Panc1 (cell line): ENCODE data around the gene CCT5. TPM values are rescaled to one million over a fixed set of nuclear protein-coding genes. Genes with fewer than 3 reads are reported as not detected.

Experiments
- ATAC-seq: fragments of 200-7000 bp; cut with Tn5 transposase; 2 replicates; pipeline ENCODE4 v1.9.1; 2020; ENCODE audit warnings: mild to moderate bottlenecking, moderate library complexity
- BruUV-seq: library from RNA; stranded (reverse); fragments of 400-500 nt; replicated peaks from 2 replicates; lab custom pipeline; 2021; lab: Mats Ljungman, UMichigan
- CTCF ChIA-PET: fragments of 300-600 bp; sonication (Branson Sonifier 250); formaldehyde crosslinking; loops from one replicate; lab custom pipeline; 2022; ENCODE audit warnings: antibody characterized with exemption; lab: Charles Lee
- POLR2A ChIA-PET: fragments of 300-600 bp; sonication (Branson Sonifier 250); formaldehyde crosslinking; loops from one replicate; lab custom pipeline; 2022; ENCODE audit warnings: antibody characterized with exemption; lab: Charles Lee
- DNase-seq: peaks from one replicate; pipeline ENCODE4 v3.0.0-alpha.2; 2010; ENCODE audit warnings: low read depth, low spot score
- H3K27ac ChIP-seq: 2 replicates; pipeline ENCODE4 v1.5.1; 2011; ENCODE audit warnings: mild to moderate bottlenecking, low read length, inconsistent platforms
- H3K27me3 ChIP-seq: fragments of 200-500 bp; sonication (Bioruptor generic); 2 replicates; pipeline ENCODE4 v1.6.0; 2014; ENCODE audit warnings: low read length, inconsistent platforms; ENCODE audit not compliant: control insufficient read depth, insufficient read depth
- H3K36me3 ChIP-seq: fragments of 200-500 bp; sonication (Bioruptor generic); 2 replicates; pipeline ENCODE4 v1.5.1; 2014; ENCODE audit warnings: inconsistent platforms, mild to moderate bottlenecking, low read length, moderate library complexity; ENCODE audit not compliant: control insufficient read depth, insufficient read depth
- H3K4me1 ChIP-seq: 2 replicates; pipeline ENCODE4 v1.5.1; 2011; ENCODE audit warnings: inconsistent platforms, mild to moderate bottlenecking, low read length, moderate library complexity; ENCODE audit not compliant: control insufficient read depth, insufficient read depth
- H3K4me3 ChIP-seq, 2 experiments: 2 replicates each; pipeline ENCODE4 v1.5.1; 2011 to 2012; ENCODE audit warnings: low read depth in 2 of 2, low read length in 2 of 2, mild to moderate bottlenecking in 2 of 2, inconsistent platforms in 1 of 2, moderate library complexity in 1 of 2
- H3K9me3 ChIP-seq: fragments of 200-500 bp; sonication (Bioruptor generic); 2 replicates; pipeline ENCODE4 v1.5.1; 2014; ENCODE audit warnings: low read depth, mild to moderate bottlenecking, inconsistent platforms, low read length, moderate library complexity; ENCODE audit not compliant: control insufficient read depth, insufficient read depth
- POLR2AphosphoS5 ChIP-seq: IDR thresholded peaks from 2 replicates; pipeline ENCODE4 v1.6.1; 2012; ENCODE audit warnings: mild to moderate bottlenecking, low read depth, low read length, moderate library complexity
- SIN3A ChIP-seq: IDR thresholded peaks from 2 replicates; pipeline ENCODE4 v1.6.1; 2012; ENCODE audit warnings: low read depth, mild to moderate bottlenecking, low read length, moderate library complexity, borderline replicate concordance; ENCODE audit not compliant: insufficient read depth
- TCF7L2 ChIP-seq: IDR thresholded peaks from 2 replicates; pipeline ENCODE4 v1.6.1; 2011; ENCODE audit warnings: mild to moderate bottlenecking, low read depth, low read length, inconsistent platforms
- in situ Hi-C: cut with HindIII; loops from 2 replicates; pipeline ENCODE4 v1.10.0; 2016; ENCODE audit warnings: low sequenced_read_pairs, low pct_unique_long_range_greater_than_20kb
- intact Hi-C: fragments of 100-400 bp; cut with micrococcal nuclease; formaldehyde crosslinking; loops from one replicate; pipeline ENCODE4 v1.10.0; 2022; ENCODE audit not compliant: unreplicated experiment
- total RNA-seq: library from RNA; stranded (reverse); gene quantifications from one replicate; pipeline ENCODE4 v1.2.1, GENCODE V29; 2021; ENCODE audit not compliant: unreplicated experiment
- TF ChIP-seq, protein P1 (sequence below): fragments of 450-650 bp; IDR thresholded peaks from 2 replicates; pipeline ENCODE4 v1.5.1; 2017; ENCODE audit warnings: mild to moderate bottlenecking
- TF ChIP-seq, protein P2 (sequence below), 2 experiments: IDR thresholded peaks; 2 replicates each; pipeline ENCODE4 v1.6.1; 2011 to 2012; ENCODE audit warnings: low read depth in 2 of 2, control low read depth in 1 of 2, low read length in 1 of 2, mild to moderate bottlenecking in 1 of 2, moderate library complexity in 1 of 2; ENCODE audit not compliant: insufficient read depth in 1 of 2

CCT5 gene
- total RNA-seq, 1 experiment from 2014 or later, result 476 TPM

DNA sequence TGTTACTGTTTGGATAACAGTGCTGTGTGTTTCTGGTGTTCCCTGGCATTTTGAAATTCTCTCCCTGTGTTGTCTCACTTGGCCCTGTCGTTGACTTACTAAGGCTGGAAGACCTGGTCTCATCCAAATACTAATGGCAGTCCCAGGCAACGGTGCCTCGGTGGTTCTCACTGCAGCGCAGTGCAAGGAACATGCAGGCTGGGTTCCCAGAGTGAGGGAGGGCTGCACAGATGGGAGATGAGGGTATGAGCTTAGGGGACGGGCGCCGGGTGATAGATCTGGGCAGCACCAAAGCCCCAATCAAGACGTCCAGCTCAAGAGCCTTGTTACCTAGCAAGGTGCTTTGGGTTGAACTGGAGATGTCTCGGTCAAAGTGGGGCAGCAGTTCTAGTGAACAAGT, 11.0 kb downstream of the CCT5 start:
- in situ Hi-C loops, result no loop called here
- TF ChIP-seq TCF7L2, result no peak
- TF ChIP-seq, protein P1, sequence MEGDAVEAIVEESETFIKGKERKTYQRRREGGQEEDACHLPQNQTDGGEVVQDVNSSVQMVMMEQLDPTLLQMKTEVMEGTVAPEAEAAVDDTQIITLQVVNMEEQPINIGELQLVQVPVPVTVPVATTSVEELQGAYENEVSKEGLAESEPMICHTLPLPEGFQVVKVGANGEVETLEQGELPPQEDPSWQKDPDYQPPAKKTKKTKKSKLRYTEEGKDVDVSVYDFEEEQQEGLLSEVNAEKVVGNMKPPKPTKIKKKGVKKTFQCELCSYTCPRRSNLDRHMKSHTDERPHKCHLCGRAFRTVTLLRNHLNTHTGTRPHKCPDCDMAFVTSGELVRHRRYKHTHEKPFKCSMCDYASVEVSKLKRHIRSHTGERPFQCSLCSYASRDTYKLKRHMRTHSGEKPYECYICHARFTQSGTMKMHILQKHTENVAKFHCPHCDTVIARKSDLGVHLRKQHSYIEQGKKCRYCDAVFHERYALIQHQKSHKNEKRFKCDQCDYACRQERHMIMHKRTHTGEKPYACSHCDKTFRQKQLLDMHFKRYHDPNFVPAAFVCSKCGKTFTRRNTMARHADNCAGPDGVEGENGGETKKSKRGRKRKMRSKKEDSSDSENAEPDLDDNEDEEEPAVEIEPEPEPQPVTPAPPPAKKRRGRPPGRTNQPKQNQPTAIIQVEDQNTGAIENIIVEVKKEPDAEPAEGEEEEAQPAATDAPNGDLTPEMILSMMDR, result no peak
- TF ChIP-seq, protein P2, sequence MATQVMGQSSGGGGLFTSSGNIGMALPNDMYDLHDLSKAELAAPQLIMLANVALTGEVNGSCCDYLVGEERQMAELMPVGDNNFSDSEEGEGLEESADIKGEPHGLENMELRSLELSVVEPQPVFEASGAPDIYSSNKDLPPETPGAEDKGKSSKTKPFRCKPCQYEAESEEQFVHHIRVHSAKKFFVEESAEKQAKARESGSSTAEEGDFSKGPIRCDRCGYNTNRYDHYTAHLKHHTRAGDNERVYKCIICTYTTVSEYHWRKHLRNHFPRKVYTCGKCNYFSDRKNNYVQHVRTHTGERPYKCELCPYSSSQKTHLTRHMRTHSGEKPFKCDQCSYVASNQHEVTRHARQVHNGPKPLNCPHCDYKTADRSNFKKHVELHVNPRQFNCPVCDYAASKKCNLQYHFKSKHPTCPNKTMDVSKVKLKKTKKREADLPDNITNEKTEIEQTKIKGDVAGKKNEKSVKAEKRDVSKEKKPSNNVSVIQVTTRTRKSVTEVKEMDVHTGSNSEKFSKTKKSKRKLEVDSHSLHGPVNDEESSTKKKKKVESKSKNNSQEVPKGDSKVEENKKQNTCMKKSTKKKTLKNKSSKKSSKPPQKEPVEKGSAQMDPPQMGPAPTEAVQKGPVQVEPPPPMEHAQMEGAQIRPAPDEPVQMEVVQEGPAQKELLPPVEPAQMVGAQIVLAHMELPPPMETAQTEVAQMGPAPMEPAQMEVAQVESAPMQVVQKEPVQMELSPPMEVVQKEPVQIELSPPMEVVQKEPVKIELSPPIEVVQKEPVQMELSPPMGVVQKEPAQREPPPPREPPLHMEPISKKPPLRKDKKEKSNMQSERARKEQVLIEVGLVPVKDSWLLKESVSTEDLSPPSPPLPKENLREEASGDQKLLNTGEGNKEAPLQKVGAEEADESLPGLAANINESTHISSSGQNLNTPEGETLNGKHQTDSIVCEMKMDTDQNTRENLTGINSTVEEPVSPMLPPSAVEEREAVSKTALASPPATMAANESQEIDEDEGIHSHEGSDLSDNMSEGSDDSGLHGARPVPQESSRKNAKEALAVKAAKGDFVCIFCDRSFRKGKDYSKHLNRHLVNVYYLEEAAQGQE (IDR thresholded peaks at IDR 0.05; ENCODE audit: insufficient read depth in 1 of 2, low read depth in 2 of 2, low read length in 1 of 2), result no peak
- no peak for TF ChIP-seq POLR2AphosphoS5
- no peak for TF ChIP-seq SIN3A
- ChIA-PET CTCF (no interaction called here), POLR2A (no interaction called here)
- Histone ChIP-seq H3K27me3 (no peaks in the 10 kb centered on the region), H3K4me1 (no peaks in the 10 kb centered on the region; the same call in 1 of the 2 replicates), H3K4me3 (no peak overlapping the region), H3K9me3 (no peaks in the 10 kb centered on the region), H3K36me3 (peaks cover 90% of the 10 kb centered on the region), H3K27ac (no peak overlapping the region)
- DNase-seq (no peak), ATAC-seq (no peak)
- BruUV-seq, result no TSS peak
- intact Hi-C loops, result no loop called here

DNA sequence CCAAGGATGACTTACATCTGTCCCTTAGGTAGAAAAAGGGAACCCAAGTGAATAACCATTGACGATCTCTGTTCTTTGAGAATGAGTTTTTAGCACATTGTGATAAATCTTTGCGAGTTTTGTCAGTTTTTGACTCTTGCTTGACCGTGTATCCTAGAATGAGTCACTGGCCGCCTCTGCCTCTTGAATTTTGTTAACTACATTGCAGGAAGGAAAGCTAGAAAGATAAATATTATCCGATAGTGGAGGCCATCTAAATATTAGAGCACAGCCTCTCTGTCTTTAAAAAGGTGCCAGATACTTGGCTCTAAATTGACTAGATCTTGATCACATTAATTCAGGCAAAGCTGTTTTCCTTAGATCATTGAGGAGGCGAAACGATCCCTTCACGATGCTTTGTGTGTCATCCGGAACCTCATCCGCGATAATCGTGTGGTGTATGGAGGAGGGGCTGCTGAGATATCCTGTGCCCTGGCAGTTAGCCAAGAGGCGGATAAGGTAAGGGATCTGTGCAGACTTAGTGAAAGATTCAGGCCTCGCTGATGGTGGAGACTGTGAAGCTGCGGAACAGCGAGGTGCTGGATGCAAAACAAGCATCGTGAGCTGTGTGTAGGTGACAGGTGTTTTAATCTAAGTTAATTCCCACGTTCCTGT, 12.2 kb downstream of the CCT5 start:
- H3K9me3 ChIP-seq, result no peaks in the 10 kb centered on the region
- TF ChIP-seq POLR2AphosphoS5 (no peak), TCF7L2 (no peak), SIN3A (no peak)
- TF ChIP-seq, protein P1, result no peak
- TF ChIP-seq, protein P2 (IDR thresholded peaks at IDR 0.05; ENCODE audit: insufficient read depth in 1 of 2, low read depth in 2 of 2, low read length in 1 of 2), result no peak
- H3K4me3 ChIP-seq, result no peak overlapping the region
- DNase-seq (no peak), ATAC-seq (no peak)
- H3K4me1 ChIP-seq, result no peaks in the 10 kb centered on the region; the same call in 1 of the 2 replicates
- intact Hi-C loops, result no loop called here
- no TSS peak for BruUV-seq
- H3K27ac ChIP-seq, result no peak overlapping the region
- no peaks in the 10 kb centered on the region for H3K27me3 ChIP-seq
- peaks cover 79% of the 10 kb centered on the region for H3K36me3 ChIP-seq
- CTCF ChIA-PET, result no interaction called here
- in situ Hi-C loops, result no loop called here
- POLR2A ChIA-PET, result no interaction called here
